B cell (primary cell): ENCODE measurements around the gene DLG3. TPM values are rescaled to one million over a fixed set of nuclear protein-coding genes. Genes with fewer than 3 reads are reported as not detected.
"Not testable (repeated sequence)": the region's sequence is repeated elsewhere in the genome, so short reads cannot be mapped to it uniquely, and the experiment has no call there.

ENCODE experiments used
- ATAC-seq: fragments of 200-7000 bp; cut with Tn5 transposase; one replicate; pipeline ENCODE4 v1.10.0; 2021; ENCODE audit warnings: low read depth, mild to moderate bottlenecking, moderate number of reproducible peaks, moderate library complexity
- CTCF ChIA-PET: fragments of 350-600 bp; sonication (Branson Sonifier 250); formaldehyde crosslinking; loops from one replicate; lab custom pipeline; 2021; ENCODE audit warnings: antibody characterized with exemption, inconsistent platforms; lab: Charles Lee
- POLR2A ChIA-PET: fragments of 350-600 bp; sonication (Branson Sonifier 250); formaldehyde crosslinking; loops from one replicate; lab custom pipeline; 2021; ENCODE audit warnings: antibody characterized with exemption; lab: Charles Lee
- DNase-seq: peaks from one replicate; pipeline ENCODE4 v3.0.0; 2013
- H2AFZ ChIP-seq: 2 replicates; pipeline ENCODE4 v1.6.1; 2012; ENCODE audit warnings: mild to moderate bottlenecking, low read depth, low read length; ENCODE audit not compliant: insufficient read depth, poor library complexity, severe bottlenecking
- H3K27ac ChIP-seq, 2 donors: 1 replicate in 1 of 2; 2 replicates in 1 of 2; pipeline ENCODE4 v1.5.1; 2012 to 2013; ENCODE audit warnings: low read length in 2 of 2, mild to moderate bottlenecking in 2 of 2, moderate library complexity in 1 of 2
- H3K27me3 ChIP-seq, 4 experiments: fragments of 200-600 bp in 1 of 4; sonication (generic) in 1 of 4; replicated peaks in 1 of 4; 1 replicate in 2 of 4; 2 replicates in 2 of 4; pipeline versions ENCODE4 v1.6.1 to v1.7.0; 2013 to 2016; ENCODE audit warnings: low read length in 3 of 4, mild to moderate bottlenecking in 2 of 4, mixed read lengths in 1 of 4, moderate library complexity in 1 of 4; ENCODE audit not compliant: insufficient read depth in 4 of 4, control insufficient read depth in 3 of 4; ENCODE audit errors: control extremely low read depth in 1 of 4
- H3K36me3 ChIP-seq, 2 experiments: replicated peaks in 1 of 2; 1 replicate in 1 of 2; 2 replicates in 1 of 2; pipeline versions ENCODE4 v1.6.1 to v1.7.1; 2013; ENCODE audit warnings: low read length in 1 of 2; ENCODE audit not compliant: insufficient read depth in 2 of 2, control insufficient read depth in 1 of 2; ENCODE audit errors: control extremely low read depth in 1 of 2, extremely low read depth in 1 of 2
- H3K4me1 ChIP-seq, 2 donors: fragments of 200-600 bp in 1 of 2; sonication (generic) in 1 of 2; 1 replicate in 1 of 2; 2 replicates in 1 of 2; pipeline versions ENCODE4 v1.5.1 to v1.6.1; 2013 to 2017; ENCODE audit warnings: low read length in 2 of 2; ENCODE audit not compliant: control insufficient read depth in 2 of 2, insufficient read depth in 2 of 2
- H3K4me2 ChIP-seq: replicated peaks from 2 replicates; pipeline ENCODE3; 2012; ENCODE audit warnings: mild to moderate bottlenecking, low read depth, low read length; ENCODE audit not compliant: poor library complexity, severe bottlenecking
- H3K4me3 ChIP-seq, 5 experiments: fragments of 200-600 bp in 1 of 5; sonication (generic) in 1 of 5; 1 replicate in 3 of 5; 2 replicates in 2 of 5; pipeline versions ENCODE4 v1.5.1 to v1.7.0; 2011 to 2016; ENCODE audit warnings: low read length in 4 of 5, mild to moderate bottlenecking in 4 of 5, low read depth in 2 of 5, control low read depth in 1 of 5, moderate library complexity in 1 of 5; ENCODE audit not compliant: insufficient read depth in 1 of 5; ENCODE audit errors: control extremely low read depth in 1 of 5, extremely low read depth in 1 of 5
- H3K79me2 ChIP-seq: fragments of 200-600 bp; sonication (generic); one replicate; pipeline ENCODE4 v1.6.0; 2016; ENCODE audit warnings: low read length; ENCODE audit not compliant: control insufficient read depth, insufficient read depth
- H3K9ac ChIP-seq: fragments of 200-600 bp; sonication (generic); 2 replicates; pipeline ENCODE4 v1.6.1; 2017; ENCODE audit warnings: mild to moderate bottlenecking, low read length, moderate library complexity
- H3K9me3 ChIP-seq, 3 donors: one replicate each; pipeline versions ENCODE4 v1.6.1 to v1.7.1; 2013; ENCODE audit warnings: low read length in 2 of 3; ENCODE audit not compliant: control insufficient read depth in 2 of 3, insufficient read depth in 1 of 3; ENCODE audit errors: control extremely low read depth in 1 of 3
- H4K20me1 ChIP-seq: 2 replicates; pipeline ENCODE4 v1.6.0; 2012; ENCODE audit warnings: mild to moderate bottlenecking, low read length; ENCODE audit not compliant: insufficient read depth, control insufficient read depth, poor library complexity, severe bottlenecking
- H3K27ac Mint-ChIP-seq: one replicate; pipeline ENCODE4 v1.8.0; 2021; ENCODE audit warnings: mixed read lengths
- H3K27me3 Mint-ChIP-seq: one replicate; pipeline ENCODE4 v1.8.0; 2021; ENCODE audit warnings: mixed read lengths
- H3K4me1 Mint-ChIP-seq: one replicate; pipeline ENCODE4 v1.8.0; 2021; ENCODE audit warnings: mixed read lengths
- H3K4me3 Mint-ChIP-seq: one replicate; pipeline ENCODE4 v1.8.0; 2021; ENCODE audit warnings: mixed read lengths
- H3K9me3 Mint-ChIP-seq: one replicate; pipeline ENCODE4 v1.8.0; 2022; ENCODE audit warnings: mixed read lengths; ENCODE audit not compliant: insufficient read depth
- CTCF ChIP-seq: fragments of 200-600 bp; IDR thresholded peaks from one replicate; pipeline ENCODE4 v1.8.0; 2022; ENCODE audit warnings: antibody characterized with exemption, mild to moderate bottlenecking
- EZH2 ChIP-seq: IDR thresholded peaks from 2 replicates; pipeline ENCODE4 v1.6.1; 2012; ENCODE audit warnings: borderline replicate concordance, low read depth, mild to moderate bottlenecking, moderate library complexity, low read length; ENCODE audit not compliant: insufficient read depth, poor library complexity, severe bottlenecking
- WGBS: methylation state at CpG from one replicate; pipeline ENCODE4 v1.1.5; 2013; ENCODE audit warnings: missing lambda C conversion rate; ENCODE audit not compliant: insufficient coverage; 5-methylcytosine and 5-hydroxymethylcytosine counted together
- intact Hi-C: fragments of 100-400 bp; cut with micrococcal nuclease; formaldehyde crosslinking; loops from one replicate; pipeline ENCODE4 v1.10.0; 2022
- polyA minus RNA-seq: library from RNA; depleted of rRNA, polyadenylated mRNA; stranded (reverse); fragments of >200 nt; gene quantifications from 2 replicates; pipeline ENCODE4 v1.2.3, GENCODE V29; 2012
- polyA plus RNA-seq: library from polyadenylated mRNA; depleted of rRNA; stranded (reverse); fragments of >200 nt; gene quantifications from 2 replicates; pipeline ENCODE4 v1.2.3, GENCODE V29; 2012
- total RNA-seq, 2 donors: library from RNA; stranded (reverse); fragments of 120-200 nt in 1 of 2; gene quantifications; 1 replicate in 1 of 2; 2 replicates in 1 of 2; pipeline versions ENCODE4 v1.2.3 to v1.2.4, GENCODE V29; 2013 to 2022

The DLG3 gene
- total RNA-seq (6.9 and 7.4 TPM in 2 replicates), polyA plus RNA-seq (1.5 and 3.0 TPM in 2 replicates), polyA minus RNA-seq (2.6 and 4.7 TPM in 2 replicates)
- 2.3 TPM for total RNA-seq (2013)

GRCh38 chrX:70444326-70444945, at the start of gene DLG3:
DLG3 (plus strand) TSS chrX:70444835; CDS start chrX:70445202, 367 bp downstream.
- POLR2A ChIA-PET: no interaction called here
- peaks cover 0 to 17% (median 10%) of the 10 kb centered on the region in 4 experiments for H3K27me3 ChIP-seq
- 6% methylated on average over 17 of the region's 21 CpGs for WGBS
- no peaks in the 10 kb centered on the region for H3K36me3 ChIP-seq
- CTCF ChIA-PET: interaction anchor here (2.3 to 3.0 kb wide), 2 partner anchors 9 to 11 kb away, joined by 8 to 14 read pairs; no protein-coding TSS in a partner anchor
- H3K9ac ChIP-seq: peak within 1 kb of the TSS; percentile 45
- intact Hi-C loops: loop anchor here (5.0 kb wide), 1 partner anchor 1617 kb away; the partner anchor contains the start of gene EFNB1
- Mint-ChIP-seq H3K27ac (no peak within 1 kb of the TSS), H3K27me3 (peaks cover 24% of the 10 kb centered on the region), H3K4me3 (peak within 1 kb of the TSS; percentile 78), H3K9me3 (no peaks in the 10 kb centered on the region), H3K4me1 (peaks cover 5% of the 10 kb centered on the region)
- H3K4me3 ChIP-seq: peak within 1 kb of the TSS in 3 of 5 experiments; percentile 21 to 33 (median 33)
- peak within 1 kb of the TSS; percentile 80 for H3K4me2 ChIP-seq
- peak; percentile 49 for ATAC-seq
- DNase-seq: peak; percentile 34
- peaks cover 4 to 10% of the 10 kb centered on the region in 2 donors for H3K4me1 ChIP-seq
- H4K20me1 ChIP-seq: no peaks in the 10 kb centered on the region
- no peaks in the 10 kb centered on the region for H3K9me3 ChIP-seq
- peak within 1 kb of the TSS; percentile 69 for H2AFZ ChIP-seq
- no peaks in the 10 kb centered on the region for H3K79me2 ChIP-seq
- TF ChIP-seq EZH2: no peak
- no peak for TF ChIP-seq CTCF
- no peak within 1 kb of the TSS for H3K27ac ChIP-seq

- H3K27ac Mint-ChIP-seq: peak overlapping the region; percentile 85
- Histone ChIP-seq H3K79me2 (no peaks in the 10 kb centered on the region), H3K4me3 (no peak overlapping the region), H3K4me2 (peak overlapping the region; percentile 26), H3K27me3 (no peaks in the 10 kb centered on the region), H4K20me1 (no peaks in the 10 kb centered on the region), H3K27ac (peak overlapping the region in 1 of 2 donors; percentile 34), H3K9ac (no peak overlapping the region), H3K9me3 (no peaks in the 10 kb centered on the region), H3K36me3 (no peaks in the 10 kb centered on the region), H2AFZ (peak overlapping the region; percentile 56), H3K4me1 (peaks cover 4 to 5% of the 10 kb centered on the region in 2 donors)
- H3K9me3 Mint-ChIP-seq: peaks cover 2% of the 10 kb centered on the region
- ATAC-seq (no peak), DNase-seq (peak; percentile 16)
- peak overlapping the region; percentile 32 for H3K4me3 Mint-ChIP-seq
- WGBS: no CpG with 5 or more reads among the region's 4 CpGs
- POLR2A ChIA-PET: no interaction called here
- H3K27me3 Mint-ChIP-seq: no peaks in the 10 kb centered on the region
- TF ChIP-seq EZH2 (no peak), CTCF (no peak)
- CTCF ChIA-PET: no interaction called here
- intact Hi-C loops: no loop called here
- peaks cover 4% of the 10 kb centered on the region for H3K4me1 Mint-ChIP-seq
Observed at GRCh38 chrX:70398899-70399298, 45.7 kb upstream of the DLG3 start.

- H3K27ac ChIP-seq, H3K4me3 ChIP-seq, H3K4me2 ChIP-seq, H3K9me3 ChIP-seq, POLR2A ChIA-PET, intact Hi-C loops, H4K20me1 ChIP-seq, H3K4me3 Mint-ChIP-seq, H3K4me1 ChIP-seq, DNase-seq, H3K9ac ChIP-seq, H3K27me3 ChIP-seq, H3K36me3 ChIP-seq, H3K27me3 Mint-ChIP-seq, H3K4me1 Mint-ChIP-seq, H3K27ac Mint-ChIP-seq, H2AFZ ChIP-seq, ATAC-seq, H3K79me2 ChIP-seq, H3K9me3 Mint-ChIP-seq: not testable (repeated sequence)
- WGBS: no CpG with 5 or more reads among the region's 3 CpGs
- CTCF ChIA-PET: interaction anchor here (0.7 kb wide), 1 partner anchor 354 kb away, joined by 3 read pairs; no protein-coding TSS in a partner anchor
Observed at GRCh38 chrX:70400181-70400580, 44.5 kb upstream of the DLG3 start.
